Ovary (tissue), 3 donors: ENCODE data around the gene RPSA.

Experiments
- CTCF ChIP-seq, 3 donors: fragments of 450-650 bp in 2 of 3; fragments of 200-600 bp in 1 of 3; IDR thresholded peaks; one replicate each; pipeline versions ENCODE4 v1.5.1 to v1.8.0; 2016 to 2022; ENCODE audit warnings: antibody characterized with exemption in 3 of 3, mild to moderate bottlenecking in 1 of 3
- POLR2A ChIP-seq: fragments of 450-650 bp; IDR thresholded peaks from one replicate; pipeline ENCODE4 v1.6.1; 2017; ENCODE audit warnings: antibody characterized with exemption, mild to moderate bottlenecking, moderate library complexity
- donor health status: DM: no; HTN: no; CAD: no.

- no peak for TF ChIP-seq CTCF (IDR thresholded peaks at IDR 0.05)
- TF ChIP-seq POLR2A = no peak
Observed at GRCh38 chr3:39440316-39440715, 33.8 kb downstream of the RPSA start.
